MM.1S (cell line): ENCODE data around the gene TMC4.

ENCODE experiments used
- DNase-seq: peaks from one replicate; pipeline ENCODE4 v3.0.0-alpha.2; 2015
- H2AFZ ChIP-seq: fragments of 300-600 bp; sonication (generic); 2 replicates; pipeline ENCODE4 v1.6.0; 2016; ENCODE audit warnings: antibody characterized with exemption, low read length
- H3F3A ChIP-seq: fragments of 300-600 bp; sonication (generic); 2 replicates; pipeline ENCODE4 v1.6.1; 2016; ENCODE audit warnings: mild to moderate bottlenecking, antibody characterized with exemption, low read length, moderate library complexity, mixed read lengths; ENCODE audit not compliant: insufficient read depth
- H3K27ac ChIP-seq: fragments of 300-600 bp; sonication (generic); 2 replicates; pipeline ENCODE4 v1.5.1; 2016; ENCODE audit warnings: mild to moderate bottlenecking, low read length
- H3K27me3 ChIP-seq: fragments of 300-600 bp; sonication (generic); replicated peaks from 2 replicates; pipeline ENCODE4 v1.6.0; 2016; ENCODE audit warnings: low read length; ENCODE audit not compliant: insufficient read depth
- H3K36me3 ChIP-seq: fragments of 300-600 bp; sonication (generic); replicated peaks from 2 replicates; pipeline ENCODE4 v1.6.1; 2016; ENCODE audit warnings: mild to moderate bottlenecking, low read length, mixed read lengths; ENCODE audit not compliant: insufficient read depth
- H3K4me1 ChIP-seq: fragments of 300-600 bp; sonication (generic); 2 replicates; pipeline ENCODE4 v1.6.1; 2016; ENCODE audit warnings: low read length, mixed read lengths
- H3K4me2 ChIP-seq: fragments of 300-600 bp; sonication (generic); 2 replicates; pipeline ENCODE4 v1.6.0; 2016; ENCODE audit warnings: low read depth, low read length
- H3K4me3 ChIP-seq: fragments of 300-600 bp; sonication (generic); 2 replicates; pipeline ENCODE4 v1.5.1; 2016; ENCODE audit warnings: low read length, mixed read lengths
- H3K79me2 ChIP-seq: fragments of 300-600 bp; sonication (generic); 2 replicates; pipeline ENCODE4 v1.6.1; 2016; ENCODE audit warnings: mixed run types, low read length, mixed read lengths
- H3K9ac ChIP-seq: fragments of 300-600 bp; sonication (generic); 2 replicates; pipeline ENCODE4 v1.6.1; 2016; ENCODE audit warnings: low read length, mixed read lengths
- H3K9me2 ChIP-seq: fragments of 300-600 bp; sonication (generic); replicated peaks from 2 replicates; pipeline ENCODE4 v1.6.1; 2016; ENCODE audit warnings: mild to moderate bottlenecking, low read length, mixed read lengths; ENCODE audit not compliant: insufficient read depth
- H3K9me3 ChIP-seq: fragments of 300-600 bp; sonication (generic); replicated peaks from 2 replicates; pipeline ENCODE4 v1.6.1; 2016; ENCODE audit warnings: mild to moderate bottlenecking, low read length, mixed read lengths; ENCODE audit not compliant: insufficient read depth
- H4K20me1 ChIP-seq: fragments of 300-600 bp; sonication (generic); 2 replicates; pipeline ENCODE4 v1.6.1; 2016; ENCODE audit warnings: mild to moderate bottlenecking, low read length, moderate library complexity, mixed read lengths; ENCODE audit not compliant: insufficient read depth
- EZH2 ChIP-seq: fragments of 300-600 bp; sonication (generic); optimal IDR thresholded peaks from 2 replicates; pipeline ENCODE3; 2017; ENCODE audit warnings: low read depth, mild to moderate bottlenecking, antibody characterized with exemption, low read length, mixed read lengths
- EZH2phosphoT487 ChIP-seq: fragments of 300-600 bp; sonication (generic); IDR thresholded peaks from 2 replicates; pipeline ENCODE4 v1.6.1; 2018; ENCODE audit warnings: antibody characterized with exemption, low read length
- TF ChIP-seq, protein P1 (sequence below): fragments of 300-600 bp; sonication (generic); IDR thresholded peaks from 2 replicates; pipeline ENCODE4 v1.5.1; 2016; ENCODE audit warnings: antibody characterized with exemption, low read length, mixed read lengths

Gene TMC4

DNA sequence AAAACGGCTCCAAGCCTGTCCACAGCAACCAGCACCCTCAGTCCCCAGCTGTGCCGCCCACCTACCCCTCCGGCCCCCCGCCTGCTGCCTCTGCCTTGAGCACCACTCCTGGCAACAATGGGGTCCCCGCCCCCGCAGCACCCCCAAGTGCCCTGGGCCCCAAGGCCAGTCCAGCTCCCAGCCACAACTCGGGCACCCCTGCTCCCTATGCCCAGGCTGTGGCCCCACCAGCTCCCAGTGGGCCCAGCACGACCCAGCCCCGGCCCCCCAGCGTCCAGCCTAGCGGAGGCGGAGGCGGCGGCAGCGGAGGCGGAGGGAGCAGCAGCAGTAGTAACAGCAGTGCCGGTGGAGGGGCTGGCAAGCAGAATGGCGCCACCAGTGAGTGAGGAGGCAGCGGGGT, 24.8 kb downstream of the TMC4 start:
- Histone ChIP-seq H2AFZ (no peak overlapping the region), H3K4me2 (no peak overlapping the region), H3K27ac (no peak overlapping the region), H3K9me2 (no peaks in the 10 kb centered on the region), H3K27me3 (no peaks in the 10 kb centered on the region), H3K9me3 (no peaks in the 10 kb centered on the region), H3K4me1 (no peaks in the 10 kb centered on the region), H3K9ac (no peak overlapping the region), H4K20me1 (no peaks in the 10 kb centered on the region), H3K4me3 (no peak overlapping the region), H3K79me2 (peaks cover 13% of the 10 kb centered on the region), H3F3A (0 out of 2 replicates have a peak, but pooled peaks cover under 1% of the 10 kb centered on the region), H3K36me3 (peaks cover 10% of the 10 kb centered on the region)
- no peak for DNase-seq
- TF ChIP-seq, protein P1, sequence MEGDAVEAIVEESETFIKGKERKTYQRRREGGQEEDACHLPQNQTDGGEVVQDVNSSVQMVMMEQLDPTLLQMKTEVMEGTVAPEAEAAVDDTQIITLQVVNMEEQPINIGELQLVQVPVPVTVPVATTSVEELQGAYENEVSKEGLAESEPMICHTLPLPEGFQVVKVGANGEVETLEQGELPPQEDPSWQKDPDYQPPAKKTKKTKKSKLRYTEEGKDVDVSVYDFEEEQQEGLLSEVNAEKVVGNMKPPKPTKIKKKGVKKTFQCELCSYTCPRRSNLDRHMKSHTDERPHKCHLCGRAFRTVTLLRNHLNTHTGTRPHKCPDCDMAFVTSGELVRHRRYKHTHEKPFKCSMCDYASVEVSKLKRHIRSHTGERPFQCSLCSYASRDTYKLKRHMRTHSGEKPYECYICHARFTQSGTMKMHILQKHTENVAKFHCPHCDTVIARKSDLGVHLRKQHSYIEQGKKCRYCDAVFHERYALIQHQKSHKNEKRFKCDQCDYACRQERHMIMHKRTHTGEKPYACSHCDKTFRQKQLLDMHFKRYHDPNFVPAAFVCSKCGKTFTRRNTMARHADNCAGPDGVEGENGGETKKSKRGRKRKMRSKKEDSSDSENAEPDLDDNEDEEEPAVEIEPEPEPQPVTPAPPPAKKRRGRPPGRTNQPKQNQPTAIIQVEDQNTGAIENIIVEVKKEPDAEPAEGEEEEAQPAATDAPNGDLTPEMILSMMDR = no peak
- TF ChIP-seq EZH2 (no peak), EZH2phosphoT487 (no peak)

- Histone ChIP-seq H3K4me1 (no peaks in the 10 kb centered on the region), H3F3A (no peaks in the 10 kb centered on the region), H4K20me1 (0 out of 2 replicates have a peak, but pooled peaks cover under 1% of the 10 kb centered on the region), H3K27me3 (no peaks in the 10 kb centered on the region), H2AFZ (no peak overlapping the region), H3K9ac (no peak overlapping the region), H3K27ac (no peak overlapping the region), H3K9me3 (no peaks in the 10 kb centered on the region), H3K79me2 (peaks cover 18% of the 10 kb centered on the region), H3K9me2 (no peaks in the 10 kb centered on the region), H3K36me3 (peaks cover 10% of the 10 kb centered on the region), H3K4me3 (no peak overlapping the region), H3K4me2 (no peak overlapping the region)
- TF ChIP-seq EZH2phosphoT487 = no peak
- TF ChIP-seq EZH2 = no peak
- TF ChIP-seq, protein P1 = no peak
- DNase-seq = no peak
Measured at GRCh38 chr19:54147676-54148075, 25.3 kb downstream of the TMC4 start.

DNA sequence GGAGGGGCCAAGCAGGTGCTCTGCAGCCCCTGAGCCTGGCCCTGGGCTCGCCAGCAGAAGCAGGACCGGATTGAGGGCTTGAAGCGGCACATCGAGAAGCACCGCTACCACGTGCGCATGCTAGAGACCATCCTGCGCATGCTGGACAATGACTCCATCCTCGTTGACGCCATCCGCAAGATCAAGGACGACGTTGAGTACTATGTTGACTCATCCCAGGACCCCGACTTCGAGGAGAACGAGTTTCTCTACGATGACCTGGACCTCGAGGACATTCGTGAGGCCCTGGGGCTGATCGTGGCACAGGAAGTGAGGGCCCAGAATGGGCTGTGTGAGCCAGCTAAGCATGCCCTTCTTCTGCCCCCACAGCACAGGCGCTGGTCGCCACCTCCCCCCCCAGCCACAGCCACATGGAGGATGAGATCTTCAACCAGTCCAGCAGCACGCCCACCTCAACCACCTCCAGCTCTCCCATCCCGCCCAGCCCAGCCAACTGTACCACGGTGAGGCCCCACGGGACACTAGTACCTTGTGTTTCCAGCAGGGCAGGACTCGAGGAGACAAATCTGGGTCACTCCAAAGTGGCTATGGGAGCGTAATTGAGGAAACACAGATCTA, 27.3 kb downstream of the TMC4 start:
- peaks cover 38% of the 10 kb centered on the region for H3K79me2 ChIP-seq
- H3K4me1 ChIP-seq = no peaks in the 10 kb centered on the region
- H2AFZ ChIP-seq = no peak overlapping the region
- no peaks in the 10 kb centered on the region for H3K9me2 ChIP-seq
- H3K36me3 ChIP-seq = peaks cover 10% of the 10 kb centered on the region
- H4K20me1 ChIP-seq = peaks cover 9% of the 10 kb centered on the region; the same call in 1 of the 2 replicates
- no peak for DNase-seq
- TF ChIP-seq EZH2 (no peak), EZH2phosphoT487 (no peak)
- TF ChIP-seq, protein P1 = no peak
- no peak overlapping the region for H3K4me3 ChIP-seq
- no peaks in the 10 kb centered on the region for H3K9me3 ChIP-seq
- no peak overlapping the region for H3K27ac ChIP-seq
- no peaks in the 10 kb centered on the region for H3F3A ChIP-seq
- no peaks in the 10 kb centered on the region for H3K27me3 ChIP-seq
- H3K4me2 ChIP-seq = no peak overlapping the region
- no peak overlapping the region for H3K9ac ChIP-seq
